Endothelial cell of umbilical vein (primary cell): ENCODE data around the gene PHACTR1. TPM values are rescaled to one million over a fixed set of nuclear protein-coding genes. Genes with fewer than 3 reads are reported as not detected.

Experiments used
- BruUV-seq: library from RNA; stranded (reverse); fragments of 400-500 nt; replicated peaks from 2 replicates; lab custom pipeline; 2021; lab: Mats Ljungman, UMichigan
- CTCF ChIA-PET: fragments of 300-600, 350-600 bp; sonication (Branson Sonifier 250); formaldehyde crosslinking; loops from one replicate; lab custom pipeline; 2021; ENCODE audit warnings: antibody characterized with exemption, inconsistent platforms; lab: Charles Lee
- POLR2A ChIA-PET: fragments of 300-600, 350-600 bp; sonication (Branson Sonifier 250); formaldehyde crosslinking; loops from one replicate; lab custom pipeline; 2021; ENCODE audit warnings: antibody characterized with exemption, inconsistent platforms; lab: Charles Lee
- DNase-seq: peaks from one replicate; pipeline ENCODE4 v3.0.0-alpha.2; 2011; ENCODE audit warnings: low read depth, low spot score
- FAIRE-seq: peaks from 2 replicates; lab custom pipeline; 2011; peaks lifted over from hg19 to GRCh38; lab: Jason Lieb, UNC
- H2AFZ ChIP-seq: 2 replicates; pipeline ENCODE4 v1.6.0; 2012; ENCODE audit warnings: low read depth, low read length, control low read depth, inconsistent platforms
- H3K27ac ChIP-seq: 2 replicates; pipeline ENCODE4 v1.5.1; 2011; ENCODE audit warnings: low read depth, mild to moderate bottlenecking, control low read depth, low read length, moderate library complexity; ENCODE audit not compliant: insufficient read depth
- H3K27me3 ChIP-seq, 2 experiments: 2 replicates each; pipeline versions ENCODE4 v1.6.0 to v1.6.1; 2011; ENCODE audit warnings: low read length in 2 of 2, mixed read lengths in 1 of 2; ENCODE audit not compliant: control insufficient read depth in 2 of 2, insufficient read depth in 2 of 2
- H3K36me3 ChIP-seq, 2 experiments: 2 replicates in 1 of 2; 3 replicates in 1 of 2; pipeline ENCODE4 v1.5.1; 2011; ENCODE audit warnings: low read length in 2 of 2, mild to moderate bottlenecking in 1 of 2, moderate library complexity in 1 of 2; ENCODE audit not compliant: control insufficient read depth in 2 of 2, insufficient read depth in 2 of 2; ENCODE audit errors: extremely low read depth in 1 of 2
- H3K4me1 ChIP-seq: 3 replicates; pipeline ENCODE4 v1.5.1; 2011; ENCODE audit warnings: mild to moderate bottlenecking, low read length; ENCODE audit not compliant: control insufficient read depth, insufficient read depth; ENCODE audit errors: extremely low read depth
- H3K4me2 ChIP-seq: 2 replicates; pipeline ENCODE4 v1.6.1; 2011; ENCODE audit warnings: low read length, control low read depth, mixed read lengths; ENCODE audit not compliant: insufficient read depth
- H3K4me3 ChIP-seq, 3 experiments: fragments of 200-600 bp in 1 of 3; sonication (generic), shearing (Covaris generic) in 1 of 3; replicated peaks in 1 of 3; 2 replicates each; pipeline ENCODE4 v1.5.1; 2011 to 2016; ENCODE audit warnings: control low read depth in 3 of 3, low read length in 3 of 3, mild to moderate bottlenecking in 2 of 3, inconsistent platforms in 1 of 3, low read depth in 1 of 3, moderate library complexity in 1 of 3; ENCODE audit not compliant: insufficient read depth in 1 of 3
- H3K79me2 ChIP-seq: 2 replicates; pipeline ENCODE4 v1.6.0; 2012; ENCODE audit warnings: low read length, inconsistent platforms; ENCODE audit not compliant: control insufficient read depth, insufficient read depth
- H3K9ac ChIP-seq: replicated peaks from 2 replicates; pipeline ENCODE3; 2011; ENCODE audit warnings: low read length, control low read depth; ENCODE audit not compliant: insufficient read depth; ENCODE audit errors: extremely low read depth
- H3K9me1 ChIP-seq: replicated peaks from 3 replicates; pipeline ENCODE4 v1.6.0; 2011; ENCODE audit warnings: mild to moderate bottlenecking, low read length; ENCODE audit not compliant: control insufficient read depth, insufficient read depth; ENCODE audit errors: extremely low read depth
- H3K9me3 ChIP-seq: replicated peaks from 2 replicates; pipeline ENCODE4 v1.5.1; 2012; ENCODE audit warnings: low read length, inconsistent platforms; ENCODE audit not compliant: control insufficient read depth, insufficient read depth
- H4K20me1 ChIP-seq: replicated peaks from 2 replicates; pipeline ENCODE3; 2011; ENCODE audit warnings: mild to moderate bottlenecking, low read length; ENCODE audit not compliant: control insufficient read depth, insufficient read depth; ENCODE audit errors: extremely low read depth
- CTCF ChIP-seq, 2 donors: IDR thresholded peaks; 1 replicate in 1 of 2; 2 replicates in 1 of 2; pipeline ENCODE4 v1.5.1; 2011; ENCODE audit warnings: low read length in 2 of 2, mild to moderate bottlenecking in 2 of 2, moderate library complexity in 2 of 2, control low read depth in 1 of 2, inconsistent platforms in 1 of 2, low read depth in 1 of 2; ENCODE audit not compliant: insufficient read depth in 1 of 2; ENCODE audit errors: extremely low read depth in 1 of 2
- EZH2 ChIP-seq: IDR thresholded peaks from 2 replicates; pipeline ENCODE4 v1.6.1; 2012; ENCODE audit warnings: borderline replicate concordance, low read depth, mild to moderate bottlenecking, moderate library complexity, low read length, inconsistent platforms; ENCODE audit not compliant: severe bottlenecking
- FOS ChIP-seq: IDR thresholded peaks from 2 replicates; pipeline ENCODE4 v1.6.1; 2011; ENCODE audit warnings: mild to moderate bottlenecking, low read length, moderate library complexity, borderline replicate concordance; ENCODE audit not compliant: insufficient read depth
- GATA2 ChIP-seq: IDR thresholded peaks from 2 replicates; pipeline ENCODE4 v1.7.0; 2011; ENCODE audit warnings: low read depth, mild to moderate bottlenecking, moderate library complexity, mixed read lengths, low read length; ENCODE audit not compliant: insufficient read length, insufficient read depth
- JUN ChIP-seq: IDR thresholded peaks from 2 replicates; pipeline ENCODE4 v1.6.1; 2011; ENCODE audit warnings: borderline replicate concordance, low read depth; ENCODE audit not compliant: insufficient read length, insufficient read depth
- MAX ChIP-seq: IDR thresholded peaks from 2 replicates; pipeline ENCODE4 v1.6.1; 2011; ENCODE audit not compliant: insufficient read depth, insufficient read length
- MYC ChIP-seq: IDR thresholded peaks from one replicate; pipeline ENCODE4 v1.6.1; 2011; ENCODE audit warnings: mild to moderate bottlenecking, low read depth, low read length
- POLR2A ChIP-seq: IDR thresholded peaks from 2 replicates; pipeline ENCODE4 v1.6.1; 2012; ENCODE audit warnings: low read depth, mild to moderate bottlenecking, control low read depth, low read length
- POLR2AphosphoS5 ChIP-seq: IDR thresholded peaks from 2 replicates; pipeline ENCODE4 v1.6.1; 2012; ENCODE audit warnings: low read depth, mild to moderate bottlenecking, control low read depth, low read length, moderate library complexity; ENCODE audit not compliant: insufficient read depth
- dilution Hi-C: fragments of 300-500 bp; cut with MboI; formaldehyde crosslinking; loops from one replicate; pipeline ENCODE4 v1.15.0; 2019; ENCODE audit warnings: low sequenced_read_pairs; ENCODE audit not compliant: extremely low pct_ligation_motif_present
- intact Hi-C: fragments of 100-400 bp; cut with micrococcal nuclease; formaldehyde crosslinking; loops from one replicate; pipeline ENCODE4 v1.10.0; 2022
- polyA plus RNA-seq, 4 experiments: library from polyadenylated mRNA; depleted of rRNA in 3 of 4; stranded (reverse) in 3 of 4; unstranded in 1 of 4; fragments of >200 nt; gene quantifications; 2 replicates each; pipeline versions ENCODE4 v1.2.1 to v1.2.3, GENCODE V29; 2011 to 2012; ENCODE audit warnings: missing spikeins in 1 of 4
- total RNA-seq: library from RNA; stranded (reverse); gene quantifications from 2 replicates; pipeline ENCODE4 v1.2.3, GENCODE V29; 2021

Gene PHACTR1
- total and polyA plus RNA-seq, 2 donors (not counting 3 experiments of a cell fraction or from before 2014, with no cell fraction given): 2.4 to 23.2 TPM

- dilution Hi-C loops (no loop called here), intact Hi-C loops (no loop called here)
- FAIRE-seq (no peak), DNase-seq (no peak)
- H2AFZ ChIP-seq: no peak overlapping the region
- H3K4me3 ChIP-seq: no peak overlapping the region
- no peaks in the 10 kb centered on the region for H4K20me1 ChIP-seq
- H3K27me3 ChIP-seq: peaks cover 0 to 3% of the 10 kb centered on the region in 2 experiments
- no peaks in the 10 kb centered on the region for H3K9me1 ChIP-seq
- POLR2A ChIA-PET: no interaction called here
- no TSS peak for BruUV-seq
- CTCF ChIA-PET: no interaction called here
- H3K9me3 ChIP-seq: no peaks in the 10 kb centered on the region
- TF ChIP-seq MYC: no peak
- no peak for TF ChIP-seq CTCF (IDR thresholded peaks at IDR 0.05; ENCODE audit: extremely low read depth in 1 of 2, insufficient read depth in 1 of 2, low read depth in 1 of 2, low read length in 2 of 2)
- no peak for TF ChIP-seq GATA2
- TF ChIP-seq POLR2A: no peak
- no peak for TF ChIP-seq JUN
- no peak for TF ChIP-seq EZH2
- TF ChIP-seq FOS: no peak
- no peak for TF ChIP-seq MAX
- no peak for TF ChIP-seq POLR2AphosphoS5
- H3K9ac ChIP-seq: no peak overlapping the region
- H3K79me2 ChIP-seq: no peaks in the 10 kb centered on the region
- H3K4me1 ChIP-seq: no peaks in the 10 kb centered on the region
- H3K36me3 ChIP-seq: no peaks in the 10 kb centered on the region
- H3K4me2 ChIP-seq: no peak overlapping the region
- no peak overlapping the region for H3K27ac ChIP-seq
These were observed 63.2 kb downstream of the PHACTR1 start for GRCh38 chr6:12779772-12780171.
